ENCODE data around the gene SMAD4. TPM values are rescaled to one million over a fixed set of nuclear protein-coding genes. Genes with fewer than 3 reads are reported as not detected.

Gene SMAD4
- total RNA-seq, 1 experiment from 2014 or later: 172 TPM

- no peaks in the 10 kb centered on the region for H3K27me3 Mint-ChIP-seq (ENCODE audit: low read depth)
- H2BK12ac ChIP-seq (ENCODE audit: insufficient read length, low read depth, low read length): no peak overlapping the region
These were observed 42.8 kb upstream of the SMAD4 start for GRCh38 chr18:50987261-50987660.

More at GRCh38 chr18:50987261-50987660, 42.8 kb upstream of the SMAD4 start:
- DNase-seq: no peak
- Histone ChIP-seq H3K14ac (ENCODE audit: insufficient read depth, low read length) (no peak overlapping the region), H3K23me2 (ENCODE audit: insufficient read length, low read depth, low read length, poor library complexity, severe bottlenecking) (no peaks in the 10 kb centered on the region), H2BK5ac (ENCODE audit: insufficient read length, low read length) (no peak overlapping the region), H3K4ac (ENCODE audit: low read depth, low read length) (no peak overlapping the region), H3K56ac (ENCODE audit: insufficient read length, low read depth, low read length) (no peak overlapping the region), H3K18ac (ENCODE audit: insufficient read length, low read depth, low read length) (no peak overlapping the region), H3K9me3 (ENCODE audit: control insufficient read depth, low read depth, low read length) (no peaks in the 10 kb centered on the region), H2AK5ac (ENCODE audit: insufficient read length, low read length) (no peak overlapping the region), H3K4me1 (ENCODE audit: insufficient read depth, low read length) (no peaks in the 10 kb centered on the region; the same call in 1 of the 2 replicates), H4K8ac (replicated peaks; ENCODE audit: insufficient read length, low read depth, low read length) (no peak overlapping the region), H2BK20ac (ENCODE audit: low read depth, low read length, poor library complexity, severe bottlenecking) (no peak overlapping the region), H4K20me1 (ENCODE audit: control insufficient read depth, insufficient read depth, insufficient read length) (no peaks in the 10 kb centered on the region), H2AFZ (ENCODE audit: low read length) (no peak overlapping the region), H2BK120ac (ENCODE audit: low read depth, low read length, poor library complexity, severe bottlenecking) (no peak overlapping the region), H3K79me2 (ENCODE audit: insufficient read depth, low read length) (no peaks in the 10 kb centered on the region), H3K27ac (ENCODE audit: insufficient read length, low read depth, low read length) (no peak overlapping the region), H2BK15ac (ENCODE audit: low read depth, low read length) (no peak overlapping the region), H4K91ac (ENCODE audit: insufficient read length, low read depth, low read length) (no peak overlapping the region), H3T11ph (ENCODE audit: low read length) (no peak overlapping the region), H3K4me2 (ENCODE audit: insufficient read depth, insufficient read length, low read length) (no peak overlapping the region), H3K79me1 (ENCODE audit: insufficient read depth, low read depth, low read length, poor library complexity, severe bottlenecking) (no peaks in the 10 kb centered on the region), H4K5ac (ENCODE audit: insufficient read length, low read depth, low read length) (no peak overlapping the region), H3K9ac (ENCODE audit: extremely low read depth, insufficient read length, low read length) (no peak overlapping the region), H3K23ac (ENCODE audit: insufficient read length, low read depth, low read length) (no peak overlapping the region), H3K27me3 (ENCODE audit: insufficient read depth, low read length) (no peaks in the 10 kb centered on the region)
- no peak for TF ChIP-seq CTCF (conservative IDR thresholded peaks at IDR 0.05)
- Mint-ChIP-seq H3K9me3 (no peaks in the 10 kb centered on the region), H3K4me3 (no peak overlapping the region), H3K36me3 (ENCODE audit: insufficient read depth in 1 of 3, low read depth in 3 of 3) (peaks cover 0 to 5% (median 2%) of the 10 kb centered on the region in 3 experiments; a peak in 3 of 7 replicates), H3K4me1 (peaks cover 15 to 20% of the 10 kb centered on the region in 2 experiments), H3K27ac (no peak overlapping the region; a peak in 1 of 7 replicates)
- no CpG with 5 or more reads among the region's 2 CpGs for WGBS (ENCODE audit: extremely low coverage, insufficient read length, low lambda C conversion rate)

Data from H9 (cell line).